ENCODE measurements around the gene NME4.

The NME4 gene

DNA sequence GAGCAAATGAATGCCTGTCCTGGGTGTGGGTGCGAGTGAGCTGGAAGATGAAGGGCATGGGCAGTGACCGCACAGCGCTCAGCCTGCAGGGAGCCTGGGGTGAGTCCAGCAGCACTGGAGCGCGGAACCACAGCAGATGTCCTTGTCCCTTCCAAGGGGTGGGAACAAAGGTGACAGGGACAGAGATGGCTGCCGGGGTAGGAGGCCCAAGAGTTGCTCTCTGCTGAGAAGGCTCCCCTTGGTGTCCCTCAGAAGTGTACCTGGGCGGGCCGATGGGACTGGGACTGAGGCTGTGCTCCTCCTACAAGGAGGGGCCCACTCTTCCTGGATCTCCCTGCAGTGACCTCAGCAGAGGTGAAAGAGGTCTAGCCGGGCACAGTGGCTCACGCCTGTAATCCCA, 7.6 kb upstream of the NME4 start:
- DNase-seq (ENCODE audit: extremely low read depth, low read depth) = no peak

DNA sequence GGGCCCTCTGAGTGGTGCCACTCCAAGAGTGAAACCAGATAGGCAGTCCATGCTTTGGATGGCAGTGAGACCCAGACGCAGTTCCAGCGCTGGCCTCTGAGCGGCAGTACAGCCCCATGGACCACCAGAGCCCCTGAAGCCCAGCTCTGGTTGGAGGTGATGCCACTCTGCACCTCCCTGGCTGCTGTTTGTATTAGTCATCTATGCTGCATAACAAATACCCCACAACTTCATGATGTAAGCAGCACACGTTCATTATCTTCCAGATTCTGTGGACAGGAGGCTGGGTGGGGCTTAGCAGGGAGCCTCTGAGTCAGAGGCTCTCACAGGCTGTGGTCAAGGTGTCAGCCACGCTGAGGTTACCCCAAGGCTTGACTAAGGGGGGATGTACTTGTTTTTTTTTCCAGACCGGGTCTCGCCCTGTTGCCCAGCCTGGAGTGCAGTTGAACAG, 5.1 kb upstream of the NME4 start:
- TF ChIP-seq, protein P1, sequence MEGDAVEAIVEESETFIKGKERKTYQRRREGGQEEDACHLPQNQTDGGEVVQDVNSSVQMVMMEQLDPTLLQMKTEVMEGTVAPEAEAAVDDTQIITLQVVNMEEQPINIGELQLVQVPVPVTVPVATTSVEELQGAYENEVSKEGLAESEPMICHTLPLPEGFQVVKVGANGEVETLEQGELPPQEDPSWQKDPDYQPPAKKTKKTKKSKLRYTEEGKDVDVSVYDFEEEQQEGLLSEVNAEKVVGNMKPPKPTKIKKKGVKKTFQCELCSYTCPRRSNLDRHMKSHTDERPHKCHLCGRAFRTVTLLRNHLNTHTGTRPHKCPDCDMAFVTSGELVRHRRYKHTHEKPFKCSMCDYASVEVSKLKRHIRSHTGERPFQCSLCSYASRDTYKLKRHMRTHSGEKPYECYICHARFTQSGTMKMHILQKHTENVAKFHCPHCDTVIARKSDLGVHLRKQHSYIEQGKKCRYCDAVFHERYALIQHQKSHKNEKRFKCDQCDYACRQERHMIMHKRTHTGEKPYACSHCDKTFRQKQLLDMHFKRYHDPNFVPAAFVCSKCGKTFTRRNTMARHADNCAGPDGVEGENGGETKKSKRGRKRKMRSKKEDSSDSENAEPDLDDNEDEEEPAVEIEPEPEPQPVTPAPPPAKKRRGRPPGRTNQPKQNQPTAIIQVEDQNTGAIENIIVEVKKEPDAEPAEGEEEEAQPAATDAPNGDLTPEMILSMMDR (IDR thresholded peaks at IDR 0.05; ENCODE audit: low read depth, low read length) = peak; percentile 67
- DNase-seq (ENCODE audit: extremely low read depth, low read depth) = no peak

More for the DNA sequence above, 7.6 kb upstream of the NME4 start:
- TF ChIP-seq, protein P1 (IDR thresholded peaks at IDR 0.05; ENCODE audit: low read depth, low read length) = no peak

DNA sequence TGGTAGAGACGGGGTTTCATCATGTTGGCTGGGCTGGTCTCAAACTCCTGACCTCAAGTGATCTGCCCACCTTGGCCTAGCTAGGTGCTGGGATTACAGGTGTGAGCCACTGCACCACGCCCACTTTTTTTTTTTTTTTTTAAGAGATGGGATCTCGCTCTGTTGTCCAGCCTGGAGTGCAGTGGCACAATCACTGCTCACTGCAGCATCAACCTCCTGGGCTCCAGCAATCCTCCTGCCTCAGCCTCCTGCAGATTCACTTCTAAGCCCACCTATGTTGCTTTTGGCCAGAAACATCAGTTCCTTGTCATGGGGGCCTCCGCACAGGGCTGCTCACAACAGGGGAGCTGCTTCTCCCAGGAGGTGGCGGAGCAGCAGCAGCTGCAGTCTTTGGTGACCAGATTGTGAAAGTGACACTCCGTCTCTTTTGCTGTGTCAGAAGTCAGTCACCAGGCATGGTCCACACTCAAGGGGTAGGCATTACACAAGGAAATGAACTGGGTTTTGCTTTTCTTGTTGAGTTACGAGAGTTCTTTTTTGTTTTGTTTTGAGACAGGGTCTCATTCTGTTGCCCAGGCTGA, 4.5 kb upstream of the NME4 start:
- TF ChIP-seq, protein P1 (IDR thresholded peaks at IDR 0.05; ENCODE audit: low read depth, low read length) = no peak

DNA sequence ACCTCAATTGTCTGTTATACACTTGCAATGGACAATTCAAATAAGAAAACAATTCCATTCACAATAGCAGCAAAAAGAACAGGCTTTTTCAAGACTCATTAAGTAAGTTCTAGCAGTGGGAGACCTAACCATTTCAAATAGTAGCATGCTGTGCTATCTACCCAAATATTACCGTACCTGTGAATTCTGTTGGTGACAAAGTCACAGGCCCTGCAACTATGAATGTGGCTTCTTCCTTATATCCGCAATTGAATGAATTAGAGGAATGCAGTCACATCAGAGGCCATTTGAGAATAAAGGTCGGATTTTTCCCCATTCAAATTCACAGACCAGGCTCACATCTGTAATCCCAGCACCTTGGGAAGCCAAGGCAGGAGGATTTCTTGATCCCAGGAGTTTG, 800 bp upstream of the NME4 start:
- no peak for DNase-seq (ENCODE audit: extremely low read depth, low read depth)

More for the DNA sequence above, 4.5 kb upstream of the NME4 start:
- DNase-seq (ENCODE audit: extremely low read depth, low read depth) = no peak

DNA sequence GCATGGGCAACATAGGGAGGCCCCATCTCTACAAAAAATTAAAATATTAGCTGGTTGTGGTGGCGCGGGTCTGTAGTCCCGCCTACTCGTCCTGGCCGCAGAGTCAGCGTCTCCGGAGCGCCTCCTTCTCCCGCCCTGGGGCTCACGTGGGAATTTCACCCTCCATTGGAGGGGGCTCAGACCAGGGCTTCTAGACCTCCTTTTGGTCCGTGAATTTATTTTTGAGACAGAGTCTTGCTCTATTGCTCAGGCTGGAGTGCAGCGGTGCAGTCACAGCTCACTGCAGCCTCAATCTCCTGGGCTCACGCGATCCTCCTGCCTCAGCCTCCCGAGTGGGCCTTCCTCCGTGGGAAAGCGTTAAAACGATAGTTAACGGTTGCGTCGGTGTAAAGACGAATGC, 394 bp upstream of the NME4 start:
- no peak for DNase-seq (ENCODE audit: extremely low read depth, low read depth)
- TF ChIP-seq, protein P1 (IDR thresholded peaks at IDR 0.05; ENCODE audit: low read depth, low read length) = no peak

More for the DNA sequence above, 800 bp upstream of the NME4 start:
- TF ChIP-seq, protein P1 (IDR thresholded peaks at IDR 0.05; ENCODE audit: low read depth, low read length) = no peak

DNA sequence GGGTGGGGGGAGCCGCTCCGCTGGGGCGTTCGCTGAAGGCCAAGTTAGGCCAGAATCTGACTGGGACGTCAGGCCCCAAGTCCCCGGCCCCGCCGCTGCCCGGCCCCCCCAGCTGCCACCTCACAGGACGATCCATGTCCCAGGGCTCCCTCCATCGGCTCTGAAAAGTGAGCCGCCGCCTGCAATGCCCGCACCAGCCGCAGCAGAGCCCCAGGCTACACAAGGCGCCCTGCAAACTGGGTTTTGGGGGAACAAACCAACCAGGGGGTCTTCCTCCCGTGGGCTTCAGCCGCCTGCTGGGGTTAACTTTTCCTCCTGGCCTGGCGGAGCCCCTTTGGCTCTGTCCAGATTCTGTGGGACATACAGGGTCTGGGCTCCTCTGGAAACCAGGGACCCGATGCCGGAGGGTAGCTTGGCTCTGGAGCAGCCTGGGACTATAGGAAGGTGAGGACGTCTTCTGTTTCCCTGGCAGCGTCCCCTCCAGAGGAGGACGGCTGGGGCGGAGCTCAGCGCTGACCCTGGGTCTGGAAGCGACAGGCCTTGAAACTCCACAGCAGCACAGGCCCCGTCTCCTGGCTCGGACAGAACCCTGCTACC, 835 bp downstream of the NME4 start:
- peak; percentile 24 for DNase-seq (ENCODE audit: extremely low read depth, low read depth)
- TF ChIP-seq, protein P1 (IDR thresholded peaks at IDR 0.05; ENCODE audit: low read depth, low read length) = peak; percentile 32

DNA sequence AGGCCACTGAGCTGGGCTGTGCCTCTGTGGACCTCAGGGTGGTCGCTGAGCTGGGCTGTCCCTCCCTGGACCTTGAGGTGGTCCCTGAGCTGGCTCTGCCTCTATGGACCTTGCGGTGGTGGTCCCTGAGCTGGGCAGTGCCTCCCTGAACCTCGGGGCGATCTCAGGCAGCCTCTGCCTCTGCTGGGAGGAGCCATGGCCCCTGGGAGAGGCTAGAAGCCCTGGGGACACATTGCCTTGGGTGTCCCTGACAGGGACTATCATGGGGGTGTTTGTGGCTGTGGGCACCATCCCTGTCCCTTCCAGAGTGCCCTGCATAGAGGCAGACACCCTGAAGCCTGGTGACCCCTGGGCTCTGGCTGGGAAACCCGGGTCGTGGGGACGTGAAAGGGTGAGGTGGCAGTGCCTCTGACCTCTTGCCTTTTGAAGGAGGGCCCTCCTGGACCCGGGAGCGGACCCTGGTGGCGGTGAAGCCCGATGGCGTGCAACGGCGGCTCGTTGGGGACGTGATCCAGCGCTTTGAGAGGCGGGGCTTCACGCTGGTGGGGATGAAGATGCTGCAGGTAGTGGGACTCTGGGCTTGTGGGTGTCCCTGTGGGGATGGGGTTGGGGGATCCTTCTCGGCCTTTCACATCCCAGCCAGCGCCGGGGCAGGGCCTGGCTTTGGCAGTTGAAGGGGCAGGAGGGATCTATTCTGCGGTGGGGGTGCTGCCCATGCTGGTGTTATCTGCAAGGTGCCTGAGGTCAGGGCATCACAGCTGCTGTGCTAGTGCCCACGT, 1.8 kb downstream of the NME4 start:
- DNase-seq (ENCODE audit: extremely low read depth, low read depth) = no peak
- TF ChIP-seq, protein P1 (IDR thresholded peaks at IDR 0.05; ENCODE audit: low read depth, low read length) = no peak

Data from AG09319 (cell line).